SK-N-SH treated with all-trans-retinoic acid at 6 μM for 48 hours (cell line): ENCODE data around the gene STRA6.

ENCODE experiments used
- ARNTL ChIP-seq: fragments of 450-650 bp; formaldehyde crosslinking; IDR thresholded peaks from 2 replicates; pipeline ENCODE4 v1.5.0; 2020; ENCODE audit warnings: low read depth, mild to moderate bottlenecking, moderate library complexity, borderline replicate concordance
- BACH2 ChIP-seq: fragments of 250-450 bp; sonication (Bioruptor Pico); IDR thresholded peaks from 2 replicates; pipeline ENCODE4 v1.9.0; 2021; ENCODE audit warnings: mild to moderate bottlenecking, borderline replicate concordance
- GLIS3 ChIP-seq: fragments of 250-450 bp; sonication (Bioruptor Pico); IDR thresholded peaks from 2 replicates; pipeline ENCODE4 v1.5.0; 2020; ENCODE audit warnings: mild to moderate bottlenecking, moderate library complexity
- PATZ1 ChIP-seq: fragments of 250-450 bp; sonication (Bioruptor Pico); IDR thresholded peaks from 2 replicates; pipeline ENCODE4 v1.8.0; 2020; ENCODE audit warnings: mild to moderate bottlenecking, moderate library complexity, borderline replicate concordance
- ZFP3 ChIP-seq: fragments of 250-450 bp; sonication (Bioruptor Pico); IDR thresholded peaks from 2 replicates; pipeline ENCODE4 v1.5.0; 2020; ENCODE audit warnings: mild to moderate bottlenecking, moderate library complexity
- ZNF70 ChIP-seq: fragments of 450-650 bp; formaldehyde crosslinking; IDR thresholded peaks from 2 replicates; pipeline ENCODE4 v1.5.0; 2020; ENCODE audit warnings: mild to moderate bottlenecking, moderate library complexity
- ZNF8 ChIP-seq: fragments of 450-650 bp; formaldehyde crosslinking; IDR thresholded peaks from 2 replicates; pipeline ENCODE4 v1.5.0; 2020; ENCODE audit warnings: mild to moderate bottlenecking, moderate library complexity

GRCh38 chr15:74208901-74209559, 6.4 kb upstream of the STRA6 start:
- TF ChIP-seq ZNF8 (CRISPR knock-in tag) (no peak), ZFP3 (no peak), PATZ1 (CRISPR knock-in tag) (no peak), ARNTL (CRISPR knock-in tag) (no peak), GLIS3 (CRISPR knock-in tag) (no peak), BACH2 (CRISPR knock-in tag) (no peak), ZNF70 (no peak; the same call in 1 of the 2 replicates)
